ENCODE data around the gene JAG2.

DNA sequence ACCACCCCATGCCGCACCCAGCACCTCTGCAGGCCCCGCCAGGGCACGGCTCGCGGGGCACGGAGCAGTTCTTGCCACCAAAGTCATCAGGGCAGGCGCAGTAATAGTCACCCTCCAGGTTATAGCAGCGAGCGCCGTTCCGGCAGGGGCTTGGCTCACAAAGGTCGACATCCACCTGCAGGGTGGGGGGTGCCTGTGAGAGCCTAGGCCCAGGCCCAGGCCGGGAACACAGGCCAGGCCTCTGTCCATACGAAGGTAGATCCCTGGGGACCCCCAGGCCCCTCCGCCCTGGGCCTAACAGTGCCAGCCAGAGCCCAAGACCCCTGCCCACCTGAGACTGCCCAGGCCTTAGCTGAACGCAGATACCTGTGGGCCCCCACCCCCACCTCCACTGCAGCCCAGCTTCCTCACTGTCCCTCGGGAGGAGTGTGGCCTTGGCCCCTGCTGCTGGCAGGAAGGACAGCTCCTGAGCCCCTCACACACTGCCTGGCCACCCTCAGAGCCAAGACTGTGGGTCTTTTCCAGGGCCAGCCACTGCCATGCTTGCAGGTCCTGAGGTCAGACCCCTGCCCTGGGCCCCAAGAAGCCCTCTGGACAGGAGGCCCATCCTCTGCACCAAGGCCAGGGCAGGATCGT is 19.3 kb downstream of the JAG2 start:
- TF ChIP-seq, protein P1, sequence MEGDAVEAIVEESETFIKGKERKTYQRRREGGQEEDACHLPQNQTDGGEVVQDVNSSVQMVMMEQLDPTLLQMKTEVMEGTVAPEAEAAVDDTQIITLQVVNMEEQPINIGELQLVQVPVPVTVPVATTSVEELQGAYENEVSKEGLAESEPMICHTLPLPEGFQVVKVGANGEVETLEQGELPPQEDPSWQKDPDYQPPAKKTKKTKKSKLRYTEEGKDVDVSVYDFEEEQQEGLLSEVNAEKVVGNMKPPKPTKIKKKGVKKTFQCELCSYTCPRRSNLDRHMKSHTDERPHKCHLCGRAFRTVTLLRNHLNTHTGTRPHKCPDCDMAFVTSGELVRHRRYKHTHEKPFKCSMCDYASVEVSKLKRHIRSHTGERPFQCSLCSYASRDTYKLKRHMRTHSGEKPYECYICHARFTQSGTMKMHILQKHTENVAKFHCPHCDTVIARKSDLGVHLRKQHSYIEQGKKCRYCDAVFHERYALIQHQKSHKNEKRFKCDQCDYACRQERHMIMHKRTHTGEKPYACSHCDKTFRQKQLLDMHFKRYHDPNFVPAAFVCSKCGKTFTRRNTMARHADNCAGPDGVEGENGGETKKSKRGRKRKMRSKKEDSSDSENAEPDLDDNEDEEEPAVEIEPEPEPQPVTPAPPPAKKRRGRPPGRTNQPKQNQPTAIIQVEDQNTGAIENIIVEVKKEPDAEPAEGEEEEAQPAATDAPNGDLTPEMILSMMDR (IDR thresholded peaks at IDR 0.05): no peak
- TF ChIP-seq POLR2AphosphoS5 (IDR thresholded peaks at IDR 0.05; ENCODE audit: low read depth, low read length): no peak

Data from Panc1 (cell line).